HG02588 (cell line): ENCODE data around the gene RPTOR.
"Not testable (repeated sequence)": the region's sequence is repeated elsewhere in the genome, so short reads cannot be mapped to it uniquely, and the experiment has no call there.

Experiments
- ATAC-seq: cut with Tn5 transposase; IDR thresholded peaks from one replicate; pipeline ENCODE4 v1.9.1; 2021; ENCODE audit warnings: mild to moderate bottlenecking, moderate library complexity; ENCODE audit not compliant: unreplicated experiment

The RPTOR gene

DNA sequence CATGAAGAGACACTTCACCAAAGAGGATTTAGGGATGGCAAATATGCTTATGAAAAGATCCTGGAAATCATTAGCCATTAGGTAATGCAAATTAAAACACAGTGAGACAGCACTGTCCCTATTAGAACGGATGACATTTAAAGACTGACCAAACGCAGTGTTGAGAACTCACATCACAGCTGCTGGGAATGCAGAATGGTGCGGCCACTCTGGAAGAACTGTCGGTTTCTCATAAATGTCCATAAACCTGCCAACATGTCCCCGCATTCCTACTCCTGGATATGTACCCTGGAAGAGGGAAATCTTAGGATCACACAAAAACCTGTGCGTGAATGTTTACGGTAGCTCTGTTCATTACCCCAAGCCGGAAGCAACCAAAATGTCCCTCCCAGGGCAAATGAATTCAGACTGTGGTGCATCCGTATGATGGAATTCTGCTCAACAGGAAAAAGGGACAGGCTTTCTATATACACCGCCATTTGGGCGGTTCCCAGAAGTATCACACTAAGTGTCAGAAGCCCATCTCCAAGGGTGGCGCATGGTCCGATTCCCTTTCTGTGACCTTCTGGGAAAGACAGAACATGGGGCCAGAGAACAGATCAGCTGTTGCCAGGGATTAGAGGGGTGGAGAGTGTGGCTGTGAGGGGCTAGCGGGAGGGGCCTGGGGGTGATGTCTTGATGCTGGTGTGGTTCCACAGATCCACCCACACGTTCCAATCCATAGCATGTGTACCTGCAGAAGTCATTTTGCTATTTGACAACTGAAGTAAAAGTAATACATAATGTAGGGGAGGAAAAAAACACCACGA lies 249.8 kb downstream of the RPTOR start:
- ATAC-seq = no peak

DNA sequence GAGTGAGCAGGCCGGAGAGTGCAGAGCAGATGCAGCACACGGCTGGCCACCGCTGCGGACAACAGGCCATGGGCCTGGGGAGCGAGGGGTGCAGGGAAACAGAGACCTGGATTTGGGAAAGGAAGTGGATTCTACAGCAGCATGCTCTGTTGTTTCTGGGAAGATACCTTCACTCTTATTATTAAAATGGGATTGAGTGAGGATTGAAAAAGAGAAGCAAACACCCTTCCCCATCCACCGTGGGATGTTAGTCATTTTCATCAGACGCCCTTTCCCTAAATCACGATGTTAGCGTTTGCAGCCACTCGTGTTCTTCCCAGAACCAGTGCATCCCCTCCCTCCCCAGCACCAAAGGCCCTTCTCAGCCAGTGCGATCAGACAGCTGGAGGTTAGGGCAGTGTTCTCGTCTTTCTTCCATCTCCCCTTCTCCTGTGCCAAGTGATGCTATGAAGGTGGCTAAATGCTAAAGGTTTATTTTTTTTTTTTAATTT lies 250.5 kb downstream of the RPTOR start:
- ATAC-seq = no peak

DNA sequence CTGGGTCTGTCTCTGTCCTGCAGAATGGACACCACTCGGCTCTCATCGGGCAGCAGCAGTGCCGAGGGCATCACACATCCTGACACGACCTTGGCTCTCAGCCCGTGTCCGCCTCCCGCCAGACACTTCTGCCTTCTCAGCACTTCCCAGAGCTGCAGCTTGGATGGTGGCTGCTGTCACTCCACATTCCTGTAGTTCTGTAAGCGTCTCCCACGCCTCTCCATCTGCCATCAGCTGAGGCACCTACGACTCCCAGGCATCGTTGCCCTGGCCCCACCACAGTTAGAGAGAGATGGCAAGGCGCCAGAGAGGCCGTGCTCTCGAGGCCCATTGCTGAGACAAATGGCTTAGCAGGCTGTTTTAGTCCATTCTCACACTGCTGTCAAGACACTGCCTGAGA lies 251.1 kb downstream of the RPTOR start:
- no peak for ATAC-seq

DNA sequence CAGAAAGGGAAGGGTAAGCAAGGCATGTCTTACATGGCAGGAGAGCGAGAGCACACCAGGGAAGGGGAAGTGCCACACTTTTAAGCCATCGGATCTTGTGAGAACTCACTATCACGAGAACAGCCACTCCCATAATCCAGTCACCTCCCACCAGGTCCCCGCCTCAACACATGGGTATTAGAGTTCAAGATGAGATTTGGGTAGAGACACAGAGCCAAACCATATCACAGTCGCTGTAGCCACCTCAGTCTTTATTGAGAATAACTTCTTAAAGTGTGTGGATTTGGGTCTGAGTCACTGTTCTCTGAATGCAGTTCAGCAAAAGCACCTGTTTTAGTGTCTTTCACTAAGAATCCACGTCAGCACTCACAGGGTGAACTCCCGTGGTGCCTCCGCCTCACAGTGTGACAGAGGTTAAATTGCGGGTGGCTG lies 251.8 kb downstream of the RPTOR start:
- ATAC-seq = no peak

DNA sequence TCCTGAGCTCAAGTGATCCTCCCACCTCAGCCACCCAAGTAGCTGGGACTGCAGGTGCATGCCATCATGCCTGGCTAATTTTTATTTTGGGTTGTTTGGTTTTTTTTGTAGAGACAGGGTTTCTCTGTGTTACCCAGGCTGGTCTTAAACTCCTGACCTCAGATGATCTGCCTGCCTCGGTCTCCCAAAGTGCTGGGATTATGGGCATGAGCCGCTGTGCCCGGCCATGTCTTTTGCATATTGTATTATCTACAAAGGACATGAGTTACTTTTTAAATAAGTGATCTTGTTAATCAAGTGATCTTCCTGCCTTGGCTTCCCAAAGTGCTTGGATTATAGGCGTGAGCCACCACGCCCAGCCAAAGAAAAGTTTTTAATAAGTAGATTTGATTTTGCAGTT lies 252.6 kb downstream of the RPTOR start:
- ATAC-seq = not testable (repeated sequence)

DNA sequence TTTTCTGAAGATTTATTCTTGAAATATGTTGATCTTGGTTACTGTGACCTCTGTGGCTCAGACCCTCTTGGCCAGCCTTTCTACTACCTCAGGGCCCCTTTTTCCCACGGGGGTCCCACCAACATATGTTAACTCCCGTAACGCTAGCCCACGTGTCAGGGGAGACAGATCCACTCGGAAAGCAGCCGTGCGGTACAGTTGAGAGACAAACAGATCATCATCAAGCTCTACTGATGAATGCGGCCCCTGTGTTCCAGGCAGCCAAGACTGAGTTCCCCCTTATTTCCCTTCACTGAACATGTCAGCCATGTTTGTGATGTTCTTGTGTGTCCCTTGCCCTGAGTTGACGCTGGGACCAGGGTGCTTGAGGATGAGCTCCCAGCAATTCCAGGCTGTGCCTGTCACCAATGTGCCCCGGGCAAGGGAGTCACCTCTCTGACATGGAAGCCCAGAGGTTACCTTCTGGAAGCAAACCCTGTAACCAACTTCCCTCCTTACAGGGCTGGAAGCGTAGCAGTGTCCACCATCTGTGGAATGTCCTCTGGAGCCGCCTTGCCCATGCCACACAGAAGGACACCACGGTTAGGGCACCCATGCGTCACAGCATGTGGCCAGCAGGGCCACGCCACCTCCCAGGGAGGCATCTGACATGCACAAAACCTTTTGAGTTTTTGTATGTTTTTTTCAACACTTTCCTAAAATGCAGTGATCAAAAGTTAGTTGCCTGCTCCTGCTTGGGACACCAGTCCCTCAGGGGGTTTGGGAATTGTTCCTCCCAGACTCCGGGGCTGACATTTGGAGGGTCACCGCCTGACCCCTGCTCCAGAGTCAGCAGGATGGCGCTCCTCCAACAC lies 253.3 kb downstream of the RPTOR start:
- ATAC-seq = no peak

DNA sequence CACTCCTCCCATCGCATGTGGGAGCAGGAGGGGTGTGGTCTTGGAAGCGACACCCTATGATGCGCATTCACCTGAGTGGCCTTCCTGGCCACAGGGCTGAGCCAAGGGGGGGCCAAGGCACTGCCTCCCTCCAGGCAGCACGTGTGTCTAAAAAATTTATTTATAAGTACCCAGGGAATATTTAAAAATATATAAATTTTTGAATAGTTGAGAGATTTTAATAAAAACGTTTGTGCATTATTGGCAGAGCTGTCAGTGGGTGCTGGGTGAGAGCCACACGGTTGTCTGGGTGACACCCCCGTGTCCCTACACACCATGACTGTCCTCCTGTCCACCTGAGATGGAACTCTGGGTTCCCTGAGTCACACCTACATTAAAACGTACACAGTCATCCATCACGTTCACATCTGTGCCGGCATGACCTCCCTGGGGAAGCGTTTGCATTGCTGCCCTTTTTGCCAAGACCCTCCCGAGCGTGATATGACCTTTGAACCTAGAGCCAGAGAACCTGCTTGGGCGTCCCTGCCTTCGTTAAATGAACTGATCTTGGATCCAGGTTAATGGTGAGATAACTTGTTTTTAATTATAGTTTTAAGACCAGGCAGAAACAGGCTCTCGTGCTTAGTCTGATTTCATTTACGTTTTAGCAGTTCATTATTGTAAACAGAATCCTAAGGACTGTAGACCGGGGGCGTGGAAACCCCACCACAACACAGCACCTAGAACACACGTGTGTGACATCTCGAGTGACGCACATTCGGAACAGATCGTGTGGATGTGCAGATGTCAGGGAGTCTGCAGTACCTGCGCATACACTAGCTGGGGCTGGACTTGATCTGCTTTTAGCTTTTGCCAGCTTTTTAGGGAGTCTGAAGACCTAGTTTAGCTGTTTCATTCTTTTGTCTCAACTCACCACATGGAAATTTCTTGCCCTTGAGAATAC lies 254.2 kb downstream of the RPTOR start:
- ATAC-seq = no peak

DNA sequence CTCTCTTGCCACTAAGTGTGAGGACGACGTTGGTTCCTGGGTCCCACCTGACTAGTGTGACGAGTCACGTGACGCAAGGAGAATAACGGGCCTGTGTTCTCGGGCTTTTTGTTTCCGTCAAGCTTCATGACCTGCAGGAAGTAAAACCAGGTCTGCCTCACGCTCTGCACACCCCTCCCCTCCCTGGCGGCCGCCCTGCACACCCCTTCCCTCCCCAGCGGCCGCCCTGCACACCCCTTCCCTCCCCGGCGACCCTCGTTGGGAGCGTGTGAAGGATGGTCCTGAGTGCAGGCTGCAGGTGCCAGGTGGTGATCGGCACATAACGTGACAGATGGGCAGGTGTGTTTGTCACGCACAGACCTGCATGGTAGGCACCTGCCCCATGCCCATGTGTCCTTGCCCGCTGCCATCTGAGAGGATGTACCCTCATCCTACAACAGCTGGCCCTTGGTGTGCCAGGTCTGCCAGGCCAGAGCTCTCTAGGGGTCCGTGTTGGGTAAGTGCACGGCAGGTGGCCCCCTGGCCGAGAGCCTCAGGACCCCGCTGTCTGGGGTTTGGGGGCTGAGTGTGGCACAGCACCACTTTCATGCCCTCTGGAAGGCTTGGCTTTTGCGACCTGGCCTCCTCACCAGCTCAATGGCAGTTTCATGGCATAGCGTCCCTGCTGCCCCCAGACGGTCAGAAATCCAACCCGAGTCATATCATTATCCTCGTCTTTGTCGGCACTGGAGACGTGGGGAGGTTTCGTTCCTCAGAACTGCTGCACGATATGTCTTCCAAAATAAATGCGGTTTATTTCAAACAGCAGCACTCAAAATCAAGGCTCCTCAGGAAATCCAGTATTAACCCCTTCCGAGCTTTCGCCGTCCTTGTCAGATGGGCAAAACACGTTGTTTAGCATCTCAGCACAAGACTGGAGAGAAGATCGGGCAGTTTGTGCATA lies 255.2 kb downstream of the RPTOR start:
- no peak for ATAC-seq

DNA sequence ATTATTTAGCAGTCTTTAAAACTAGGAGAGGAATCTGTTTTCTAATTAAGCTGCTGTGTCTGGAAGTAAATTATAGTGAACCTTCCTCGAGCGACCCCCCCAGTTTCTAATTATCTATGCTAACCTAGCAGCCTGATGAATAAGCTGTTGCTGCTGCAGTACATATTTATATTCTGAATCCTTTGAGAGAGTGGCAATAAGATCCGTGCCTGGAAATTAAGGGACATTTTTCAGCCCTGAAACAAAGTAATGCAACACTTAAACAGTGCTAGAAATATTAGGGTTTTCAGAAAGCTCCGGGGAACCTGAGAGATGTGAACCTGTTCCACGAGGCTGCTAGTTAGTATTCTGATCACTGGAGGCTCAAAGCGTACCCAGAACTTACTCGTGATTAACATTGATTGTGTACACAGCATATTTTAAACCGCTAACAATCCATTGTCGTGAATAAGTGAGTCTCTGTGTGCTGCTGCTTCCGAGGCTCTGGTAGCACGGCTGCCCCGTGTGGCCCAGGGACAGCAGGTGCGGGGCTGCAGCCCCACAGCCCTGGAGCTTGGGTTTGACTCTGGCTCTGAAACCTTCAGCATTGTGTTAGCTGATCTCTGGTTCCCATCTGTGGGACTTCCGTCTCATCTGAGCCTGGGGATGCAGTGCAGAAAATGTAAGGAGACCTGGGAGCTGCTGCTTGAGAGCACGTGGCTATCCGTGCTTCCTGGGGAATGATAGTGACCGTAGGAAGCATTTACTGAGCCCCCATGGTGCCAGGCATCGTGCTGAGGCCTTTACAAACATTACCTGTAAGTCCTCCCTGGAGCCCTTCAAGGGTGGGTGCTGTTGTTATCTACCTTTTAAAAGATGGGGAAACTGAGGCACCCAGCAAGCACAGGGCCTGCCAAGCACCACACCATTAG lies 256.1 kb downstream of the RPTOR start:
- ATAC-seq = no peak

DNA sequence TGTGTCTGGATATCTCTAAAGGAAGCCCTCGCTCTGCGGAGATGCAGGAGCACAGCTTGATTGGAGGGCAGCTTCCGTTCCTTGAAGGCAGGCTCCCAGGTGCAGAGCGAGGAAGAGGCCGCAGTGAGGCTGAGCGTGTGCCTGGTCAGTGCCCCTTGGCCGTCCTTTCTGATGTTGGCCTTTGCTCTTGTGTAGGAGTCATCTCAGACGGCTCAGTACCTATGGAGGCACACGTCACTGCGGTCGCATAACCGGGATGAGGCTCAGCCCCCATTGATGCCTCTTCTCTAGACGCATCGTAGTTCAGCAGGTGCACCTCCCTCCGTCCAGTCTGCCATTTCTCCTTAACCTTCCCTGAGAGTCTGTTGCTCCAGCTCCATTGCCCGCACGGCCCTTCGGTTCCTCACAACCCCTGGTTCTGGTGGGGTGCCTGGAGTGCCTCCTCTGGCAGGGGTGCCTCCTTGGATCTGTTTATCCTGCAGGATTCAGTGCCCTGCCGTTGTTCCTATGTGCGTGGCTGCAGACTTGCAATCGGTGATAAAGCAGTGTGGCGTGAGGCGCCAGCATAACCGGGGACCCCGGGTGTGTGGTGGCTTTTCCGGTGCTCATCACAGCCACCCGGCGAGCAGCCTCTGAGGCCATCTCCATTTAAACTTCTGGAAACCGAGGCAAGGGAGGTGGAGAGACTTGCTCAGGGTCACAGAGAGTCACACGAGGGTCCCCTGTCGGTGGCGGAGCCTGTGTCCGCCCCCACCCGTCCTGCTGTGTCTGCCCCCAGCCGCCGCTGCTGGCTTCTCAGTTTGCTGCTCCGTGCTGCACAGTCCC lies 258.2 kb downstream of the RPTOR start:
- no peak for ATAC-seq

DNA sequence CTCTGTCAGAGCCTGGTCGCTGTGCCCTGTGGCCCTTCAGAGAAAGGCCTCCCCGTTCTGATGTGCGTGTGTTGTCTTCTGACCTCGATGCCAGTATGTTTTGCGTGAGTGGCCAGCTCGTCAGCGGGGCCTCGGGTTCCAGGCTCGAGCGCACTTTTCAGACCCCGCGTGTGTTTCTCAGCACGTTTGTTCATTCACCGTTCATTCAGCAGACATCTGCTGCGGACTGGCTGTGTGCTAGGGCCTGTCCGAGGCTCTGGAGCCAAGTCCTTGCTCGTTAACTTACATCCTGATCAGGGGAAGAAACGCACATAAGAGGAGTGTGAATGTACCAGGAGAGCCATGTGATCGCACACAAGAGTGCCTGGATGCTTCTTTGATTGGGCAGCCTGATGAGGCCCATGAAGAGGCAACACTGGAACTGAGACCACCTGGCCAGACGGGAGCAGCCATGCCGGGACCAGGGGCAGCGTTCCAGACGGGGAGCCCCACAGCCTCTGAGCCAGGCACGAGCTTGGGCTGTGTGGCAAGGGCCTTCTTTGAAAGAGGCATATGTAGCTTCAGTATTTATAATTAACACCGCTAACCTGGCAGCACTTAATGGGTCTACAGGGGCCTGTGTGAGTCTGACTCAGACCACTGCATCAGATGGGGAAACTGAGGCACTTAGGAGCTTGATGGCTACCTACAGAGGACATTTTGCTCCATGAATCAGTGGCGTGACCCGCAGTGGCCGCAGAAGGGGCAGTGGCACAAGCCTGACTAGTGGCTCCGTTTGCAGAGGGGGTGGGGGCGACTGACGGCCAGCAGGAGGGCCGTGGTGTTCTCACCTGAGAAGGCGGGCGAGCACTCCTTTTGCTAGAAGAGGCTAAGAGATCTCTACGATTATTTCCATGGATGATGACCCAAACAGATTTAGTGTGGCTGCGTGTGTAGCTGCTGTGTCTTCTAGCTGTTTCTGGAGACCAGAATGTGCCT lies 259.1 kb downstream of the RPTOR start:
- ATAC-seq = no peak

DNA sequence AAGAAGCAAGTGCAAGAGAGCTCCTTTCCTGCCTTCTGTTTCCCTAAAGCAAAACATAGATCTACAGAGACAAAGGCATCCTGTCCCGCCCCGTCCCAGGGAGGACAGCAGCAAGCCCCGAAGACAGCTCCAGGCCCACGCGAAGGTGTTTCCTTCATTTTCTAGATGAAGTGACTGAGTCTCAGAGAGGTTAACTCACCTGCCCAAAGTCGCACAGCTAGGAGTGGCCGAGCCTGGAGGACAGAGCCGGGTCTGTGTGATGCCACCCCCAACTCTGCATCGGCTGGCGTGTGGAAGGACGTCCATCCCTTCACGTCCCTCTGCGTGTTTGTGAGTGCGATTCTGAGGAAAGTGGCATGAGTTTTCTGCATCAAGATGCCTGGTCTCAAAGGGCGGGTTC lies 259.8 kb downstream of the RPTOR start:
- ATAC-seq = no peak

DNA sequence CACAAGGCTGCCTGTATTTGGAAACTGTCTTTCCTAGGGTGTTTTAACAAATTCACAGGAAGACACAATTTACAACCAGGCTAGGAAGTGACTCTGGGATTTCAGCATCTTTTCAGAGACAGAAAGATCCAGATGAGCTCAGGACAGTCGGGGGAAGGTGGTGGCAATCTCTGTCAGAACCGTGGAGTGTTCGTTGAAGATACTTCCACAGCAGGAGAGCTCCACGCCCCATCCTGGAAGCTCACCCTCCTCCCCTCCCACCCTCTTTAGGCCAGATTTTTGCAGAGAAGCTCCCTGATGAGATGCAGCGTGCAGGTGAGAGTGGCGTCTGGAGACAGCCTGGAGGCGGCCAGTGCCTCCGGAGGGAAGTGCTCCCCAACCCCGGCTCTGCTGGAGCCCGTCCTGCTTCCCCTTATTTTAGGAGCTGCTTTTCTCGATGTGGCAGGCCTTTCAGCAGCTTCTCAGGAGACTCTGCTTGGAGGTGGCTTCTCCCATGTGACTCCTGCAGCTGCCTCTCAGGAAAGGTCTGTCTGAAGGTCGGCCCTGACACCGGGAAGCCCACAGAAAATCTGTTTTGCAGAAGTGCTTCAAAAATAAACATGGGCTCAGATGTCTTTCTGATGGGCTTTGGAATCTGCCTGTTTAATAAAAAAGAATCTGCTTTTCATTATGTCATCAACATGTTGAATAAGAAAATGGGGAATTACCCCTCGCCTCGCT lies 260.6 kb downstream of the RPTOR start:
- ATAC-seq = no peak

DNA sequence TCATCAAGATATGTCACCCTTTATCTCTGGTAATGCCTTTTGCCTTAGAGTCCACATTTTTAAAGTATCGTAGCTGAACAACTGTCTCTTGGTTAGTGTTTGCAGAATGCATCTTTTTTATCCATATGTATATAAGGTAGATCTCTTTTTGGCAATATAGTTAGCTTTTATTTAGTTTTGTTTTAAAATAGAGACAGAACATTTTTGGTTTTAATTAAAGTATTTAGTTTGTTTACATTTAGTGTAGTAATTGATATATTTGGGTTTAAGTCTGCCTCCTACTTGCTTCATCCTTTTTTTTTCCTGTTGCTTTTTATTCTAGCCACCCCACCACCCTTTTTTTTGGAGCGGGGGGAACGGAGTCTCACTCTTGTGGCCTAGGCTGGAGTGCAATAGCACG lies 262.4 kb downstream of the RPTOR start:
- no peak for ATAC-seq

DNA sequence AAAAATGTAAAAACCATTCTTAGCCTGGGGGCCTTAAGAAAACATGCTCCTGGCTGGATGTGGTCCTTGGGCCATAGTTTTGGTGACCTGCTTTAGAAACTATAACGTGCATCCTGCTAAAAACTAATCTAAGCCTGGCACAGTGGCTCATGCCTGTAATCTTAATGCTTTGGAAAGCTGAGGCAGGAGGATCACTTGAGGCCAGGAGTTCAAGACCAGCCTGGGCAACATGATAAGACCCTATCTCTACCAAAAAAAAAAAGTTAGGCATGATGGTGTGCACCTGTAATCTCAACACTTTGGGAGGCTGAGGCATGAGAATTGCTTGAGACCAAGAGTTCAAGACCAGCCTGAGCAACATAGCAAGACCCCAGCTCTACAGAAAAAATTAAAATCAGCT lies 263.2 kb downstream of the RPTOR start:
- no peak for ATAC-seq
